Panc1 (cell line): ENCODE measurements around the gene SEPTIN1. TPM values are rescaled to one million over a fixed set of nuclear protein-coding genes. Genes with fewer than 3 reads are reported as not detected.
"Not testable (repeated sequence)": the region's sequence is repeated elsewhere in the genome, so short reads cannot be mapped to it uniquely, and the experiment has no call there.

ENCODE experiments used
- ATAC-seq: fragments of 200-7000 bp; cut with Tn5 transposase; 2 replicates; pipeline ENCODE4 v1.9.1; 2020; ENCODE audit warnings: mild to moderate bottlenecking, moderate library complexity
- BruUV-seq: library from RNA; stranded (reverse); fragments of 400-500 nt; replicated peaks from 2 replicates; lab custom pipeline; 2021; lab: Mats Ljungman, UMichigan
- CTCF ChIA-PET: fragments of 300-600 bp; sonication (Branson Sonifier 250); formaldehyde crosslinking; loops from one replicate; lab custom pipeline; 2022; ENCODE audit warnings: antibody characterized with exemption; lab: Charles Lee
- POLR2A ChIA-PET: fragments of 300-600 bp; sonication (Branson Sonifier 250); formaldehyde crosslinking; loops from one replicate; lab custom pipeline; 2022; ENCODE audit warnings: antibody characterized with exemption; lab: Charles Lee
- DNase-seq: peaks from one replicate; pipeline ENCODE4 v3.0.0-alpha.2; 2010; ENCODE audit warnings: low read depth, low spot score
- H3K27ac ChIP-seq: 2 replicates; pipeline ENCODE4 v1.5.1; 2011; ENCODE audit warnings: mild to moderate bottlenecking, low read length, inconsistent platforms
- H3K27me3 ChIP-seq: fragments of 200-500 bp; sonication (Bioruptor generic); 2 replicates; pipeline ENCODE4 v1.6.0; 2014; ENCODE audit warnings: low read length, inconsistent platforms; ENCODE audit not compliant: control insufficient read depth, insufficient read depth
- H3K36me3 ChIP-seq: fragments of 200-500 bp; sonication (Bioruptor generic); 2 replicates; pipeline ENCODE4 v1.5.1; 2014; ENCODE audit warnings: inconsistent platforms, mild to moderate bottlenecking, low read length, moderate library complexity; ENCODE audit not compliant: control insufficient read depth, insufficient read depth
- H3K4me1 ChIP-seq: 2 replicates; pipeline ENCODE4 v1.5.1; 2011; ENCODE audit warnings: inconsistent platforms, mild to moderate bottlenecking, low read length, moderate library complexity; ENCODE audit not compliant: control insufficient read depth, insufficient read depth
- H3K4me3 ChIP-seq, 2 experiments: 2 replicates each; pipeline ENCODE4 v1.5.1; 2011 to 2012; ENCODE audit warnings: low read depth in 2 of 2, low read length in 2 of 2, mild to moderate bottlenecking in 2 of 2, inconsistent platforms in 1 of 2, moderate library complexity in 1 of 2
- H3K9me3 ChIP-seq: fragments of 200-500 bp; sonication (Bioruptor generic); 2 replicates; pipeline ENCODE4 v1.5.1; 2014; ENCODE audit warnings: low read depth, mild to moderate bottlenecking, inconsistent platforms, low read length, moderate library complexity; ENCODE audit not compliant: control insufficient read depth, insufficient read depth
- POLR2AphosphoS5 ChIP-seq: IDR thresholded peaks from 2 replicates; pipeline ENCODE4 v1.6.1; 2012; ENCODE audit warnings: mild to moderate bottlenecking, low read depth, low read length, moderate library complexity
- SIN3A ChIP-seq: IDR thresholded peaks from 2 replicates; pipeline ENCODE4 v1.6.1; 2012; ENCODE audit warnings: low read depth, mild to moderate bottlenecking, low read length, moderate library complexity, borderline replicate concordance; ENCODE audit not compliant: insufficient read depth
- TCF7L2 ChIP-seq: IDR thresholded peaks from 2 replicates; pipeline ENCODE4 v1.6.1; 2011; ENCODE audit warnings: mild to moderate bottlenecking, low read depth, low read length, inconsistent platforms
- in situ Hi-C: cut with HindIII; loops from 2 replicates; pipeline ENCODE4 v1.10.0; 2016; ENCODE audit warnings: low sequenced_read_pairs, low pct_unique_long_range_greater_than_20kb
- intact Hi-C: fragments of 100-400 bp; cut with micrococcal nuclease; formaldehyde crosslinking; loops from one replicate; pipeline ENCODE4 v1.10.0; 2022; ENCODE audit not compliant: unreplicated experiment
- total RNA-seq: library from RNA; stranded (reverse); gene quantifications from one replicate; pipeline ENCODE4 v1.2.1, GENCODE V29; 2021; ENCODE audit not compliant: unreplicated experiment
- TF ChIP-seq, protein P1 (sequence below): fragments of 450-650 bp; IDR thresholded peaks from 2 replicates; pipeline ENCODE4 v1.5.1; 2017; ENCODE audit warnings: mild to moderate bottlenecking
- TF ChIP-seq, protein P2 (sequence below), 2 experiments: IDR thresholded peaks; 2 replicates each; pipeline ENCODE4 v1.6.1; 2011 to 2012; ENCODE audit warnings: low read depth in 2 of 2, control low read depth in 1 of 2, low read length in 1 of 2, mild to moderate bottlenecking in 1 of 2, moderate library complexity in 1 of 2; ENCODE audit not compliant: insufficient read depth in 1 of 2

Gene SEPTIN1
- total RNA-seq, 1 experiment from 2014 or later = 1.7 TPM

DNA sequence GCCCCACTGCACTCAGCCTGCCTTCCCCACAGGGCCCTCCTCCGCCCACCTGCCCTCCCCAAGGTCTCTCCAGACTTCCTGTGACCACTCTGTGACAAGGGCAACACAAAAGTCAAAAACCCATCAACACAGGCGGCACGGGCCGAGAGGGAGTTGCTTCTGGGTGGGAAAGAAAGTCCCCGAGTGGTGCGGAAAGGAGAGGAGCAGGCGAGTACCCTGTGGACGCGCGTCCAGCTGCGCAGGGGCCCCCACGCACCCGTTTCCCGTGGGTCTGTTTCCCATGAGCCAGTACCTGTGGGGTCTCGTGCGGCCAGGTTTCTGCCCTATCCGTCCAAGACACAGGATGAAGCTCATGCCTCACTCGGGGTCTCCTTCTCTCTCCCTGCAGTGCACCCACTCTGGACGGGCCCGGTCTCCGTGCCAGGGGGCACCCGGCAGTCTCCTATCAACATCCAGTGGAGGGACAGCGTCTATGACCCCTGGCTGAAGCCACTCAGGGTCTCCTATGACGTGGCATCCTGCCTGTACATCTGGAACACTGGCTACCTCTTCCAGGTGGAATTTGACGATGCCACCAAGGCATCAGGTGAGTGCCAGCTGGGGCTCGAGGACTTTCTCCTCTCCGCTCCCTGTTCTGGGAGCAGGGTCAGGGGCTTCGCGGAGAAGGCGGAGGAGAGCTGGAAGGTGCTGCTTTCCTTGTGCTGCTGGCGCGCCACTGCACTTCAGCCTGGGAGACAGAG is 39.4 kb downstream of the SEPTIN1 start:
- POLR2A ChIA-PET = no interaction called here

DNA sequence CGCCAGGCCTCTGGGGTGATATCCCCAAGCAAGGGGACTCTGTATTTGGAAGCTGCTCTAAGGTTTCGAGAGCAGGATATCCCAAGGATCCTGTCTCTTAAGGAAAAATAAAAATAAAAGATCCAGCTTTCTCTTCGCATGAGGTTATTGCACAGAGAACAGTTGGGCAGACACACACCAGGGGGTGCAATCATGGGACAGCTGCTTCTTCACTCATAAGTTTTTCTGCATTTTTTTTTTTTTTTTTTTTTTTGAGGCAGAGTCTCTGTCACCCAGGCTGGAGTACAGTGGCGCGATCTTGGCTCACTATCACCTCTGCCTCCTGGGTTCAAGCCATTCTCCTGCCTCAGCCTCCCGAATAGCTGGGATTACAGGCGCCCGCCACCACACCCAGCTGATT is 40.4 kb downstream of the SEPTIN1 start:
- BruUV-seq, intact Hi-C loops, H3K9me3 ChIP-seq, POLR2A ChIA-PET, DNase-seq, H3K4me1 ChIP-seq, in situ Hi-C loops, H3K27me3 ChIP-seq, H3K36me3 ChIP-seq, H3K27ac ChIP-seq, H3K4me3 ChIP-seq, CTCF ChIA-PET: not testable (repeated sequence)
- peak; percentile 37; the same call in 1 of the 2 replicates for ATAC-seq

More for the DNA sequence above, 39.4 kb downstream of the SEPTIN1 start:
- no peak overlapping the region for H3K27ac ChIP-seq
- H3K9me3 ChIP-seq = no peaks in the 10 kb centered on the region
- H3K36me3 ChIP-seq = no peaks in the 10 kb centered on the region
- TF ChIP-seq, protein P1, sequence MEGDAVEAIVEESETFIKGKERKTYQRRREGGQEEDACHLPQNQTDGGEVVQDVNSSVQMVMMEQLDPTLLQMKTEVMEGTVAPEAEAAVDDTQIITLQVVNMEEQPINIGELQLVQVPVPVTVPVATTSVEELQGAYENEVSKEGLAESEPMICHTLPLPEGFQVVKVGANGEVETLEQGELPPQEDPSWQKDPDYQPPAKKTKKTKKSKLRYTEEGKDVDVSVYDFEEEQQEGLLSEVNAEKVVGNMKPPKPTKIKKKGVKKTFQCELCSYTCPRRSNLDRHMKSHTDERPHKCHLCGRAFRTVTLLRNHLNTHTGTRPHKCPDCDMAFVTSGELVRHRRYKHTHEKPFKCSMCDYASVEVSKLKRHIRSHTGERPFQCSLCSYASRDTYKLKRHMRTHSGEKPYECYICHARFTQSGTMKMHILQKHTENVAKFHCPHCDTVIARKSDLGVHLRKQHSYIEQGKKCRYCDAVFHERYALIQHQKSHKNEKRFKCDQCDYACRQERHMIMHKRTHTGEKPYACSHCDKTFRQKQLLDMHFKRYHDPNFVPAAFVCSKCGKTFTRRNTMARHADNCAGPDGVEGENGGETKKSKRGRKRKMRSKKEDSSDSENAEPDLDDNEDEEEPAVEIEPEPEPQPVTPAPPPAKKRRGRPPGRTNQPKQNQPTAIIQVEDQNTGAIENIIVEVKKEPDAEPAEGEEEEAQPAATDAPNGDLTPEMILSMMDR = no peak
- TF ChIP-seq TCF7L2 (no peak), SIN3A (no peak), POLR2AphosphoS5 (no peak)
- TF ChIP-seq, protein P2, sequence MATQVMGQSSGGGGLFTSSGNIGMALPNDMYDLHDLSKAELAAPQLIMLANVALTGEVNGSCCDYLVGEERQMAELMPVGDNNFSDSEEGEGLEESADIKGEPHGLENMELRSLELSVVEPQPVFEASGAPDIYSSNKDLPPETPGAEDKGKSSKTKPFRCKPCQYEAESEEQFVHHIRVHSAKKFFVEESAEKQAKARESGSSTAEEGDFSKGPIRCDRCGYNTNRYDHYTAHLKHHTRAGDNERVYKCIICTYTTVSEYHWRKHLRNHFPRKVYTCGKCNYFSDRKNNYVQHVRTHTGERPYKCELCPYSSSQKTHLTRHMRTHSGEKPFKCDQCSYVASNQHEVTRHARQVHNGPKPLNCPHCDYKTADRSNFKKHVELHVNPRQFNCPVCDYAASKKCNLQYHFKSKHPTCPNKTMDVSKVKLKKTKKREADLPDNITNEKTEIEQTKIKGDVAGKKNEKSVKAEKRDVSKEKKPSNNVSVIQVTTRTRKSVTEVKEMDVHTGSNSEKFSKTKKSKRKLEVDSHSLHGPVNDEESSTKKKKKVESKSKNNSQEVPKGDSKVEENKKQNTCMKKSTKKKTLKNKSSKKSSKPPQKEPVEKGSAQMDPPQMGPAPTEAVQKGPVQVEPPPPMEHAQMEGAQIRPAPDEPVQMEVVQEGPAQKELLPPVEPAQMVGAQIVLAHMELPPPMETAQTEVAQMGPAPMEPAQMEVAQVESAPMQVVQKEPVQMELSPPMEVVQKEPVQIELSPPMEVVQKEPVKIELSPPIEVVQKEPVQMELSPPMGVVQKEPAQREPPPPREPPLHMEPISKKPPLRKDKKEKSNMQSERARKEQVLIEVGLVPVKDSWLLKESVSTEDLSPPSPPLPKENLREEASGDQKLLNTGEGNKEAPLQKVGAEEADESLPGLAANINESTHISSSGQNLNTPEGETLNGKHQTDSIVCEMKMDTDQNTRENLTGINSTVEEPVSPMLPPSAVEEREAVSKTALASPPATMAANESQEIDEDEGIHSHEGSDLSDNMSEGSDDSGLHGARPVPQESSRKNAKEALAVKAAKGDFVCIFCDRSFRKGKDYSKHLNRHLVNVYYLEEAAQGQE (IDR thresholded peaks at IDR 0.05; ENCODE audit: insufficient read depth in 1 of 2, low read depth in 2 of 2, low read length in 1 of 2) = no peak
- ATAC-seq (no peak), DNase-seq (no peak)
- intact Hi-C loops = no loop called here
- CTCF ChIA-PET = no interaction called here
- H3K4me1 ChIP-seq = no peaks in the 10 kb centered on the region
- no peaks in the 10 kb centered on the region for H3K27me3 ChIP-seq
- no peak overlapping the region for H3K4me3 ChIP-seq
- BruUV-seq = no TSS peak
- in situ Hi-C loops = no loop called here

DNA sequence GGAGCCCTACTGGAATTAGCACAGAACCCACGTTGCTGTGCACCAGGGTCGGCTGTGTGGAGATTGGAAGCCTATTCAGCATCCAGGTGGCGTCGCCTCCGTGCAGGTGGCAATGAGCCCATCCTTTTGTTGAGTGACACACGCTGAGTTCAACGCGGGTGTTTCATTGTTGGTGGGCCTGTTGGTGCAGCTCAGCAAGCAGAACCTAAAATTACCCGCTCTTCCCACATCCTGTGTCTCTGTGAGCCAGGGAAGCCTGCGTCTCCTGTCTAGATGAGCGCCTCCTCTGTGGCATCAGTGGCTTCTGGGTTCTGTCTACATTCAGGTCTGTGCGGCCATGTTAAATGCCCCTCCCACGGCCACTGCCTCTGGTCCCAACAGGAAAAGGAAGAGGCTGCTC is 41.7 kb downstream of the SEPTIN1 start:
- no peak for DNase-seq
- no peak overlapping the region for H3K4me3 ChIP-seq
- ChIA-PET POLR2A (no interaction called here), CTCF (no interaction called here)
- no peaks in the 10 kb centered on the region for H3K27me3 ChIP-seq
- no TSS peak for BruUV-seq
- in situ Hi-C loops (no loop called here), intact Hi-C loops (no loop called here)
- ATAC-seq = no peak
- H3K36me3 ChIP-seq = no peaks in the 10 kb centered on the region
- no peak overlapping the region for H3K27ac ChIP-seq
- H3K9me3 ChIP-seq = no peaks in the 10 kb centered on the region
- TF ChIP-seq, protein P2 (IDR thresholded peaks at IDR 0.05; ENCODE audit: insufficient read depth in 1 of 2, low read depth in 2 of 2, low read length in 1 of 2) = no peak
- TF ChIP-seq POLR2AphosphoS5 (no peak), SIN3A (no peak)
- TF ChIP-seq, protein P1 = no peak
- 0 out of 2 replicates have a peak, but pooled peaks cover 2% of the 10 kb centered on the region for H3K4me1 ChIP-seq
